NCI-H1105 treated with DMSO at 0.1 percent for 48 hours (cell line): ENCODE measurements around the gene DAPK1.

Experiments
- DNase-seq: peaks from one replicate; lab custom pipeline; 2025; lab: John Stamatoyannopoulos, UW

The DAPK1 gene

DNA sequence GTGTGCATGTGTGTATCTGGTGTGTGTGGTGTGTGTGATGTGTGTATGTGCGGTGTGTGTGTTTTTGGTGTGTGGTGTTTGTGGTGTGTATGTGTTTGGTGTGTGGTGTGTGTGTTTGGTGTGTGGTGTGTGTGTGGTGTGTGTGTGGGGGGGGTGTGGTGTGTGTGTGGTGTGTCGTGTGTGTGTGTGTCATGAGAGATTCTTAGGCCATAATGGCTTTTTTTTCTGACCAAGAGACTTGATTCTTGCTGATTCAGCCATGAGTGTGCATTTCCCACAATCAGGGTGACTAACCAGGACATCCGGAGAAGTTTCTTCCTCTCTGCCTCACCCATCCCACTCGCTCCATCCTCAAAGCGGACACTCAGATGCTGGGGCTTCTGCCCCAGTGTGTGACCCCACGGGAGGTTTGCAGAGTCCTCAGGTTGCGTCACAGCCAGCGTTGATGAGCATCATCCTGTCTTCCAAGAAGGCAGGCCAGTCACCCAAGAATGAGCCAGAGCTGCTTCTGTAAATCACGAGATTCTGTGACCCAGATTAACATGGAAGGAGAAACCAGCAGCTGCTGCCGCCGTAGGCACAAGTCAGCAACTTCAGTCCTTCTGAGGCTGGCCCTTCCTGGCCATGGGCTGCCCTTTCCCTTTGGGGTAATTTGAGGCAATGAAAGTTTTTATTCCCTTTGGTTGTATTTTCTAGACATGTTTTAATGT lies 215.8 kb downstream of the DAPK1 start:
- DNase-seq = no peak

DNA sequence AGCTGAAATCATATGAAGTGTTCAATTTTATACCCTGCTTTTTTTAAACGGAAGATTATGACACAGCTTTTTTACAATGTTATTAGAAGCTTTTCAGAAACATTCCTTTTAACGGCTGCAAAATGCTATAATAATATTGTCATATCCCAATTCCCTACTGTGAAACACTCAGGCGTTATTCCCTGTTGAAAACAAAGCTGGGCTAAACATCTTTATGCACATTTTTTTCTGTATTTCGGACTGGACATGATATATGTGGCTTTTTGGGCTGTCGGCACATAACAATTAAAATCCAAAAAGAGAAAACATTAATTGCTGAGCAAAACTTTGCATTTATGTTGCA lies 216.3 kb downstream of the DAPK1 start:
- DNase-seq = no peak

DNA sequence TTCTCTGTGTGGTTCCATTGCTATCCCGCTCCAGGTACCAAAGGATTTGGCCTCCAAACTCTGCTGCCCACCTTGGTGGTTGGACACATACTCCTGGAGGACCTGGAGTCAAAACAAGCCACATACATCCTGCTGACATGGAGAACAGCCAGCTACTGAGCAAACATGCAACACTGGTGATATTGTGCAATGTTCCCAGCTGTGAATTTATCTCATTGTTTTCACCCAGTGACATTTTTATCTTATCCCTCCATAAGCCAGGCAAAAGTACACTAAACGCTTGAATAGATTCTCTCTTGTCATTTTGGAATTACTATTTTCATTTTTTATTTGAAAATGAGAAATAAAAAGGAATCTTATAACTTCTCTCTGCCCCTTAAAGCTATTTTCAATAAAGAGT lies 217.2 kb downstream of the DAPK1 start:
- DNase-seq = no peak

DNA sequence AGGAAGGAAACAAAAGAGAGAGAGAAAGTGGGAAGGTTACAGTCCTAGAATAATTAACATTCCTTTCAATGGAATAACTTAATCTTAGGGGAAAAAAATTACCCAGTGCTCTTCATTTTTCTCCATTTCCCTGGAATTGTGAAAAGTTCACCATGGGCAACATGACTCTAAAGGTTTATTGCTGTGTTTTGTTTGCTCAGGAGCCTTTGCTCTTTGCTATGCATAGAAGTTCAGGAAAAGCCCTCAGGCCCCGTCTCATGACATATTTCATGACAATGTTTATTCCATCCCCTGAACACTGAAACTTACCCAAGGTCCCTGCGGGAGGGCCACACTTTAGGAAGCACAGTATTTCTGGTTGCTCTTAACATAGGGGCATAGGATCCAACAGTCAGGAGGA lies 218.5 kb downstream of the DAPK1 start:
- no peak for DNase-seq

DNA sequence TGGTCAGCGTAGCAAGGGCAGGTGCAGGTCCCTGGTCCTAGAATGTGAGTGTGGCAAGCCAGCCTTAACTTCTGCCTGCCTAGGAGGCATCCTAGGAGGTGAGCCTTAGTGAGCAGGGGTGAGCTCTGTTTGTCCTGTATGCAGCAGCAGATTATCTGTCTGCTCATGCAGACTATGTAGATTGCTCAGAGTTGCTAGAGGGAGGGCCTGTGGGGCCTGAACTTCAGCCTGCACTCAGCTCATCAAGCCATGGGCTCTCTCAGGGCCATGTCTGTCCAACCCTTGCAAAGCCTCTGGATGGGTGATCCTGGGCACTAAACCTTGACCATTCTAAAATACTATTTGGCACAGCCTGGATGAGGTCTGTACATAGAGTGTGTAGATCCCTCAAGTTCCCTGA lies 219.8 kb downstream of the DAPK1 start:
- no peak for DNase-seq

DNA sequence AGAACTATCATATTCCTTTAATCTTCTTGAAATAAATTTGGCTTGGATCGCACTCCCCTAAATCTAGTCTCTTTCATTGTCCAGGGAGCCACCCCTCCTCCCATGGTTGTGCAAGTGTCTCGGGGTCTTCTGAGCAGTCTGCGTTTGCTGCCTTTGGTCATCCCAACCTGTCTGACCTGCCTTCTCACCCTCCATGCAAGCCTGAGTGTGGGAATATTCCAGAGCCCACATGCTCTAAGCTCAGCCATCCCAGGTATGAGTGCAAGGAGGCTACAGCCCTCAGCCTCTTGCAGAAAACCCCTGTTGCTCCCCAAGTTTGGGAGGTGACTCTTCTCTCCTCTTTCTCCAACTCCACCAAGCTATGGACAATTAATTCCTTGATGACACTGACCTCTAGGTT lies 220.6 kb downstream of the DAPK1 start:
- DNase-seq = no peak

DNA sequence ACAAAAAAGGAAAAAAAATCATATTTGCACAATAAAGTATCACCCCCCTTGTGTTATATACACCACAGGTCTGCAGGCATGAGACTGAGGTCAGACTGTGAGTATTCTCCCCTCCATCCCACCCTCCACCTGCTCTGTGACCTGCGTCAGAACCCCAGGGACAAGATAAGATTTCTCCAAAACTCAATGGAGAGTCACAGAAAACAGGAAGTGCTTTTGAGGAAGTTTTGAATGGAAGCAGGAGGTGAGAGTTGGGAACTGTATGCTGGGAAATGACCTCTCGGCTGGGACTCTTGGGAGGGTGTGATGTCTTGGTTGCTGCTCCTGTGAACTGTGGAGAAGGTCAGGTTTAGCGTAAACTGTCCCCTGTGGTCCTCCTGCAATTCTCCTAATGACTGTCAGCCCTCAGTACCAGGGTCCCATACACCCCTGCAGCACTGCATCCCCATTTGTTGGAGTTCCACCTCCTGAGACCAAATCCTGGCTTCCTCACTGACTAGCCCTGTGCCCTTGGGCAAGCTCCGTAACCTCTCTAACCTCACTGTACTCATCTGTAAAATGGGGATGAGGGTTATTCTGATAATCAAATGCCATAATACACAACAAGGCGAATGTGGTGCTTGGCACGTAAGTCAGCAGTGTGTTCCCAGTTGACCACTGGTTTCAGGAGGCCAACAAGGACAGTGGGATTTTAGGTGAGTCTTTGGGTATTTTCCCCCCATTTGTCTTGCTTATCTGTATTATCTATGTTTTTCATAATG lies 221.4 kb downstream of the DAPK1 start:
- no peak for DNase-seq

DNA sequence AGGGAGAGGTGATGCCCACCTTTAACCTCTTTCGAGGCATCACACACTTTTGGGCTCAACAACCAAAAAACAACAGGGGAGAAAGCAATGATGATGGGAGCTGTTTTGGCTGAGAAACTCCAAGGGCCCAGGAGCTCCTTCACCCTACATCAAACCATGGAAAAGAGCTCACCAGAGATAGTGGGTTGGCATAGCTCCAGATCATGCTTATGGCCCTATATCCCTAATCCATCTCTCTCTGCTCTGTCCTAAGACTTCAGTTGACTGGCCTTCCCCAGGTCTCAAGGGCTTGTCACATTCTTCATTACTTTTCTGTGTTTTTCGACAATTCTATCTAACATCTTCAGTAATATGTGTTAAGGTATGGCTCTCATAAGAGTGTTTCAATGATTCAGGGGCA lies 222.5 kb downstream of the DAPK1 start:
- DNase-seq = no peak

DNA sequence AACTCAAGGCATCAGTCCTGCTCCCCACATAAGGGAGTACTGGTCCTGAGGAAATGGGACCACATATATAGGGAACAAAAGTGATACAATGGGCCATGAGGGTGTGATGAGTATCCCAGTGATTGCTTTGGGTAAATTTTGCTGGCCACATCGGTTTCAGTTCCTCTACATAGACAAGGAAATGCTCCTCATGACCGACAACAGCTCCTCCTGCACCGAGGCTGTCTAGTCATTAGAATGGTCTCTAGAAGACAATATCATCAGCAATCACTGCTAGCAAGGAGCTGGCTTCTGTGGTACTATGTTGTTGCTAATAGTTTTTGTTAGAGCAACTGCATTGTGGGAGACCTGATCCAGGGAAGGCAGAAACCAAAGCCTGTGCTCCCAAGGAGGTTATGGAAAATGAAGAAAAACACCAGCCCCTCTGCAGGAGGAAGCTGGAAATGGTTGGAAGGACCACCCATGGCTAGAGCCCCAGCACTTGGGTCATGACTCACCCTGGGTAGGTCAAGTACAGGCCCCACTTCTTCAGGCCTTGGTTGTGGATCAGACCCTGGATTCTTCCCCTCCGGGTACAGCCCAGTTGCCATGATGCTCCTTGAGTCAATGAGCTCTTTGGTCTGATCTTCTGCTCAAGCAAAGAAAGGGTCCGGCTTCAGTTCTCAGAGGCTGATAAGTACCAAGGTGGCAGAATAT lies 224.9 kb downstream of the DAPK1 start:
- DNase-seq = no peak

DNA sequence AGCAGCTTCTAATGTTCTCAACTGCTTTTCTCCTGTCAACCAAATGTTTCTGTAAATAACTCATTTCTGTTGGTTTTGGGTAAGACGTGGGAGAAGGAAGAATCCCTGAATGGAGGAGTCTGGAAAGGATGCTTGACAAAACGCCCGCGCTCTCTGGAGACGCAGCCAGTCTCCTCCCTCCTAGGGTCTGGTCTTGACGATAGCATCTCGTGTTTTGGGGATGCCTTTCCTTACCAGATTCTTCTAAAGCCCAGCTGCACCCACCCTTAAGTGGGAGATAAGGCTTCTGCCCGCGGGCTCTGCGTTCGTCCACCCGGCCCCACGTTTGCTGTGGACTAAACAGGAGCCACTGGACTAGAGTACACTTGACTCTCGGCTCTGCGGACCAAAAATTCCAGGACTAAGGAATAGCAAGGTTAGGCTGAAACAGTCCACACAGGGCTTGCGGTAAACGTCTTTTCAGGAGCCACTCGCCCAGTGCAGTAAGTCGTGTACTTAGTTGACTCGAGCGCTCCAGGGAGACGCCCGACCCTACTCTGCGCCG lies 227.8 kb downstream of the DAPK1 start:
- DNase-seq = no peak

DNA sequence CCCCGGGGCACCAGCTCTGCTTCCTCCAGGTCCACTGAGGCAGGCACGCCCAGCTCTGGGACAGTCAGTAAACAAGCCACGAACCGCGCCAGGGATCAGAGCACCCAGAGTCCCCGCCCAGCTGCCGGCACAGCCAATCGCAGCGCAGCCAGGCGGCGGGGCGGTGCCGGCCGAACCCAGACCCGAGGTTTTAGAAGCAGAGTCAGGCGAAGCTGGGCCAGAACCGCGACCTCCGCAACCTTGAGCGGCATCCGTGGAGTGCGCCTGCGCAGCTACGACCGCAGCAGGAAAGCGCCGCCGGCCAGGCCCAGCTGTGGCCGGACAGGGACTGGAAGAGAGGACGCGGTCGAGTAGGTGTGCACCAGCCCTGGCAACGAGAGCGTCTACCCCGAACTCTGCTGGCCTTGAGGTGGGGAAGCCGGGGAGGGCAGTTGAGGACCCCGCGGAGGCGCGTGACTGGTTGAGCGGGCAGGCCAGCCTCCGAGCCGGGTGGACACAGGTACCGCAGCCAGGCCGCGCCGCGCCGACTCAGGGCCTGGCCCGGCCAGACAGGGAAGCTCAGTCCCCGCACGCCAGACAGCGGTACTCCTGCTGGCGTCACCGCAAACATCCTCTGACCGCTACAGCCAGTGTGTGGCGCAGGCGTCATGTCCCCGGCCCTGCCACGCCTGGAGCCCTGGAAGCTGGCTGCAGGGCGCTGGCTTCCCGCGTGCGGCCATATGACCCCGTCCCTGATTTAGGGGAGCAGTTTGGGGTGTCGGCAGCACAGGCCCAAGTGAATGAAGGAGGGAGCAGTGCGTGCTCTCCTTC lies 228.4 kb downstream of the DAPK1 start, which contains the start of gene CTSL:
TSS of gene CTSL (plus strand) at position 220 of the 810 bp plus-strand sequence. CDS start 1,485 bp downstream, outside the sequence.
- peak; percentile 46 for DNase-seq

DNA sequence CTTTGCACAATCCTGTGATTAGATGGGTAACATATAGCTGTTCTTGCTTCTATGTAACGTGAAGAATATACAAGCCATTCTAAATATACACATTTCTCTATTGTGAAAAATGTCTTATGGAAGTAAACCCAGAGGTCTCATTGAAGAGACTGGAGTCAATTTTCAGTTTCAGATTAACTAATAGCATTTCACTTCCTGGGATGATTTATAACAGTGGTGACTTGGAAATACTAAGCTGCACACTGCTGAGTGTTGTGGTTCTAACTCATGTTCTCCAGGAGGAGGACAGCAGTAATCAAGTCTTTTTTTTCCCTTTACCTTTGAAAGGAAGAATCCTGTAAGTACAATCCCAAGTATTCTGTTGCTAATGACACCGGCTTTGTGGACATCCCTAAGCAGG lies 231.6 kb downstream of the DAPK1 start:
- no peak for DNase-seq

DNA sequence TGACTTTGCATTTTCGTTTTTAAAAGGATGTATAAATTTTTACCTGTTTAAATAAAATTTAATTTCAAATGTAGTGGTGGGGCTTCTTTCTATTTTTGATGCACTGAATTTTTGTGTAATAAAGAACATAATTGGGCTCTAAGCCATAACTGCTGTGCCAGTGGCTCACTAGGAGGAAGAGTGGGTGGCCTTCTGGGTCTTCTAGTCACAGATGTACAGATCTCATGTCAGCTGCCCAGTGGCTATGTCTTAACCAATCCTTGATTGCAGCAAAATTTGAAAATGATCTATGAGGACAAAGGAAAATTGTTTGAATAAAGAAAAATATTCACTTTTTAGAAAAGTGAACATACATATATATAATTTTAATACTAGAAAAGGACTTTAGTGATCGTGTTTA lies 233.7 kb downstream of the DAPK1 start:
- no peak for DNase-seq

DNA sequence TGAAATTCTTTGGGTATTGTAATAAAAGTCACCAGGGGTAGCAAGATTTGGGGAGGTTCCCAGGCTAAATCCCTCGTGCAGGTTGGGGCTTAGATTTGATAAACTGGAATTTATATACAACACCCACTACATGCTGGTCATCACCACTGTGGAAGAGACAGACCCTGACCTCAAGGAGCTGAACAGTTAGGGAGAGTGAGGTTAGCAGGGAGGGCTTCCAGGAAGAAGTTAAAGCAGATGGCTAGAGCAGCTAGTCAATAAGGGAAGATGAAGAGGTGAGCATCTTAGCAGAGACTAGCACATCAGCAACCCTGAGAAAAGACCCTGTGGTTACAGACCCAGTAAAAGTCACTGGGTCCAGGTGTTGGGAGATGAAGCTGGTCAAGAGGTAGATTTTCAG lies 234.7 kb downstream of the DAPK1 start:
- no peak for DNase-seq

DNA sequence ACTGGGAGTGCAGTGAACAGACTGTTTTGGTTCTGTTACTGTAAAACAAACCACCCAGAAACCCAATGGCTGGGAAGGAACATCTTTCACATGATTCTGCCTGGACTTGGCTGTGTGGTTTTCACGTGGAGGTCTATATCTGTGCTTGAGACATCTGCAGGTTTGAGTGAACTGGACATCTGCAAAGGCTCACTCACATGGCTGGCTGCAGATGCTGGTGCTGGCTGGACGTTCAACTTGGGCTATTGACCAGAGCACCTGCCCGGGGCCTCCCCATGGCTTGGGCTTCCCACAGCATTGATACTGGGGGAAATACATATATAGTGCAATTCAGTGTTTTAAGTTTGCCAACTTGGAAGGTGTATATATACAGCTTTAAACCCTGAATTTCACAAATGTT lies 235.1 kb downstream of the DAPK1 start:
- DNase-seq = no peak

DNA sequence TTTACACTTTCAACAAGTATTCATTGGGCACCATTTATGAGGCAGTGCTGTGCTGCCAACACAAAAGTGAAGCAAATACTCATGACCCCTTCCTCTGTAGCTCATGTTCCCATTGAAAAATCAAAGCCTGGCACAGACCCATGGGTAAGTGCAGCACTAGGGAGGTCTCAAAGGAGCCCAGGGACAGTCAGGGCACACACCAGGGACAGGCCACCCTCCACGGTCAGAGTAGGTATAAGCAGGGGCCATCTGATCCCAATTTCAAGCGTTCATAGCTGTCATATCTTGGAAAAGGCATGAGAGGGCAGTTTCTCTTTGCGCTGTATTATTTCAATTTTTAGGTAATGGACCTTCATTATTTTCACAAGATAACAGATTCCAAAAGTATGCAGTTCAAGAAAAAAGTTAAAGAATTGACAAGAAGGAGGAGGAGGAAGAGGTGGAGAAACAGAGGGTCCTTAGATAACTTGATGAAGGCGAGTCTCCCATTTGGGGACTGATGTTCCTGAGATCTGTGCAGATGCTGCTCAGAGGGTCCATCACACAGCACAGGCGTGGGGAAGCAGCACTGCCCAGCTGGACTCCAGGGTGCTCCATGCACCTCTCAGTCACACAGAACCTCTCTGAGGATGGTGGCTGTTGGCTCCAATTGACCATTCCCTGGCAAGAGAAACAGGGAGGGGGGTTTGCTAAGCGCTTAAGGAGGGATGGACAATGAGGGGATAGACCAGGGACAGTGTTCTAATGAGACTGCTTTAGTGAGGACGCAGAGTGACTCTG lies 235.8 kb downstream of the DAPK1 start:
- no peak for DNase-seq

DNA sequence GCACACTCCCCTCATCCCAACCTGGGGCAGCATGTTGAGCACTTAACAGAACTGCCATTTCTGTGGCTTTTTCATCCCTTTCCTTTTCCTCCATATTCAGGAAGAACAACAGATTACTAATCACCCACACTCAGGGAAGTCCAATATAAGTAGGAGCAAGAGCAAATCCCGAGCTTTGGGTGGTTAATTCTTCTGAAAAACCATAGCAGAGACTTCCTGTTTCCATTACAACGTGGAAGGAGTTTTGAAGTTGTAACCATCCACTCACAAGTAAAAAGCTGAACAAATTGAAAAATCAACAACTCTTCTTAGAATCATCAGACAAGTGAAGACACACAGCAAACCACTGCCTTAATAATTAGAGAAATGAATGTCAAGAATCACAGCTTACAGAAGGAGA lies 236.4 kb downstream of the DAPK1 start:
- DNase-seq = no peak

DNA sequence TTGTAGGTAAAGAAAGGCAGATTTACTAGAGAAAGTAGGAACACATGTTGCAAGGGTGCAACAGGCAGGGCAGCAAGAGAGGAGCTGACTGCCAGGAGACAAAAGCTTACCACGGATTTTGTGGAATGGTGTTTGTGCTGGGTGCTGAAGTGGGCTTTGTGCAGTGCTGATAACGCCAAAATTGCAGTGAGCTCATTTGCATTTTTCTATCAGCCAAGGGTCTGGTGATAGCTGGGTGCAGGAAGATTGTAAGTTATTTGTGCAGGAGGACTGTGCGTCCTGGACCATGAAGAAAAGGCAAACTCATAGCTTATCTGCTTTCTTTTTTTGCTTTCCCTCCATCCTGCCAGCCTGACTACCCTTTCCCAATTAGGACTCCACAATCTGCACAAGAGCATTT lies 241.9 kb downstream of the DAPK1 start:
- DNase-seq = no peak

DNA sequence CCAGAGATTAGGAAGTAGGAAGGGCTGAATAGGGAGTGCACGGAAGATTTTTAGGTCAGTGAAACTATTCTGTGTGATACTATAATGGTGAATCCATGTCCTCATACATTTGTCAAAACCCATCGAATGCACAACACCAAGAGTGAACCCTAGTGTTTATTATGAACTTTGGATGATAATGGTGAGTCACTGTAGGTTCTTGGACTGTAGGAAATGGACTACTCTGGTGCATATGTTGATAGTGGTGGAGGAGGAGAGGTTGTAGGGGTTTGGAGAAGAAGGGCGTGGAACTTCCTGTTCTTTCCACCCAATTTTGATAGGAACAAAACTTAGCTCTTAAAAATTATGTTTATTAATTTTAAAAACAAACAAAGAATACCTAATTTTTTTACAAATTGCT lies 242.5 kb downstream of the DAPK1 start:
- DNase-seq = no peak

DNA sequence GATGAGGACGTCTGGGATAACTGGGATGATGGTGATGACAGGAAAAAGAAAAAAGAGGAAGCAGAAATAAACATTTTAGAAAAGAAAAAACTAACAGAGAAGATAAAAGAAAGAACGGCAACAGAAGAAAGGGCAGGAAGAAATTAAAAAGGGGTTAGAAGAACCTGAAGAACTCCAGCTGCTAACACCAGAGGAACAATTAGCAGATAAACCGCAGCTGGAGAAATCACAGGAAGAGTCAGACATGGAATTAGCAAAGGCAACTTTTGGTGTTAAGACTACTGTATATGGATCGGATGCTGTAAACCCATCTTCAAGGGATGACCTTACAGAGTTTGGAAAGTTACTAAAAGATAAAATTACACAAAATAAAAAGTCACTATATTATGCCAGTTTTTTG lies 243.7 kb downstream of the DAPK1 start:
- DNase-seq = no peak

DNA sequence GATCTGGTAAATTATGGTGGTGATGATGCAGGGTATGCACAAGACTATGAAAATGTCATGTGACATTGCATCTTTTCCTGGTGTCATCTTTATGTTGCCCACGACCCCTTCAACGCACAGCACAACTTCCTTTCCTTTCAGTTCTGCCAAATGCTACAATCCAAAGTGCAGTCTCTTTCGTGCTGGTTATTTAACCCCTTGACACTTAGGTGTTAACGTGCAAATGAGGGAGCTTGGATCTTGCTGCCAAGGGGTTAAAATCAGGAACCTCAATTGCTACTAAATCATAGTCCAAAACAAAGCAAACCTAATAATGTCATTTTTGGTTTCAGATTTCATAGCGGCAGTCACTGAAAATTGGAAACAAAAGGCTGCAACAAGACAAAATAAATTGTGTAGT lies 244.2 kb downstream of the DAPK1 start:
- DNase-seq = peak; percentile 16
